H1 (cell line): ENCODE results near the gene TMEM108. TPM values are rescaled to one million over a fixed set of nuclear protein-coding genes. Genes with fewer than 3 reads are reported as not detected.

Experiments
- CTCF ChIA-PET: fragments of 300-600 bp; sonication (Branson Sonifier 250); formaldehyde crosslinking; loops from one replicate; lab custom pipeline; 2021; ENCODE audit not compliant: partially characterized antibody; lab: Charles Lee
- POLR2A ChIA-PET: fragments of 300-600 bp; sonication (Branson Sonifier 250); formaldehyde crosslinking; loops from one replicate; lab custom pipeline; 2021; ENCODE audit warnings: inconsistent platforms; ENCODE audit not compliant: partially characterized antibody; lab: Charles Lee
- DNase-seq, 2 experiments: peaks; one replicate each; pipeline versions ENCODE4 v3.0.0 to v3.0.0-alpha.2; 2010 to 2022; ENCODE audit warnings: low spot score in 2 of 2, low read depth in 1 of 2, mixed read lengths in 1 of 2
- FAIRE-seq: peaks from 2 replicates; lab custom pipeline; 2011; peaks lifted over from hg19 to GRCh38; lab: Jason Lieb, UNC
- H2AFZ ChIP-seq: 2 replicates; pipeline ENCODE4 v1.8.1; 2012; ENCODE audit warnings: low read length, inconsistent platforms
- H2AK5ac ChIP-seq: 2 replicates; pipeline ENCODE4 v1.6.1; 2013; ENCODE audit warnings: low read depth, low read length
- H2BK120ac ChIP-seq: replicated peaks from 2 replicates; pipeline ENCODE3; 2013; ENCODE audit warnings: low read depth, low read length, inconsistent platforms
- H2BK12ac ChIP-seq: 2 replicates; pipeline ENCODE4 v1.6.1; 2013; ENCODE audit warnings: low read depth, low read length
- H2BK15ac ChIP-seq: 2 replicates; pipeline ENCODE4 v1.6.1; 2013; ENCODE audit warnings: low read length
- H2BK20ac ChIP-seq: 2 replicates; pipeline ENCODE4 v1.6.1; 2013; ENCODE audit warnings: low read length
- H2BK5ac ChIP-seq: 2 replicates; pipeline ENCODE4 v1.6.1; 2013; ENCODE audit warnings: low read depth, low read length
- H3K14ac ChIP-seq: 2 replicates; pipeline ENCODE4 v1.6.1; 2013; ENCODE audit warnings: inconsistent platforms; ENCODE audit not compliant: insufficient read length
- H3K18ac ChIP-seq: 2 replicates; pipeline ENCODE4 v1.6.1; 2013; ENCODE audit warnings: low read length; ENCODE audit errors: extremely low read depth
- H3K23ac ChIP-seq: 2 replicates; pipeline ENCODE4 v1.6.1; 2013; ENCODE audit warnings: inconsistent platforms; ENCODE audit not compliant: insufficient read length
- H3K23me2 ChIP-seq: 2 replicates; pipeline ENCODE4 v1.6.1; 2013; ENCODE audit warnings: low read depth, low read length
- H3K27ac ChIP-seq: 2 replicates; pipeline ENCODE4 v1.6.1; 2011; ENCODE audit warnings: low read depth, low read length, inconsistent platforms
- H3K27me3 ChIP-seq, 4 experiments: replicated peaks in 1 of 4; 1 replicate in 1 of 4; 2 replicates in 3 of 4; pipeline versions ENCODE4 v1.6.1 to v1.8.1; 2011 to 2013; ENCODE audit warnings: low read length in 3 of 4, mild to moderate bottlenecking in 3 of 4, inconsistent platforms in 2 of 4, mixed read lengths in 2 of 4, moderate library complexity in 1 of 4; ENCODE audit not compliant: control insufficient read depth in 3 of 4, insufficient read depth in 3 of 4; ENCODE audit errors: extremely low read depth in 1 of 4
- H3K36me3 ChIP-seq, 4 experiments: 2 replicates each; pipeline versions ENCODE4 v1.6.1 to v1.8.1; 2011 to 2013; ENCODE audit warnings: mild to moderate bottlenecking in 4 of 4, low read length in 3 of 4, moderate library complexity in 2 of 4, control low read depth in 1 of 4, inconsistent platforms in 1 of 4; ENCODE audit not compliant: insufficient read depth in 4 of 4, control insufficient read depth in 2 of 4
- H3K4ac ChIP-seq: replicated peaks from 2 replicates; pipeline ENCODE3; 2013; ENCODE audit warnings: low read length, low read depth, mixed read lengths, inconsistent platforms; ENCODE audit not compliant: insufficient read length
- H3K4me1 ChIP-seq, 4 experiments: replicated peaks in 1 of 4; 1 replicate in 1 of 4; 2 replicates in 3 of 4; pipeline versions ENCODE4 v1.6.1 to v1.8.1; 2011 to 2013; ENCODE audit warnings: low read length in 3 of 4, inconsistent platforms in 2 of 4, mixed read lengths in 1 of 4; ENCODE audit not compliant: insufficient read depth in 4 of 4, control insufficient read depth in 3 of 4
- H3K4me2 ChIP-seq, 2 experiments: 2 replicates each; pipeline versions ENCODE4 v1.6.1 to v1.8.1; 2011 to 2013; ENCODE audit warnings: low read depth in 2 of 2, low read length in 2 of 2, control low read depth in 1 of 2, inconsistent platforms in 1 of 2, mild to moderate bottlenecking in 1 of 2; ENCODE audit not compliant: insufficient read depth in 1 of 2
- H3K4me3 ChIP-seq, 4 experiments: fragments of 200-600, 300-600 bp in 1 of 4; sonication (generic), shearing (Covaris generic), sonication (Bioruptor Twin) in 1 of 4; 2 replicates each; pipeline versions ENCODE4 v1.5.1 to v1.8.1; 2011 to 2016; ENCODE audit warnings: low read length in 4 of 4, low read depth in 3 of 4, control low read depth in 2 of 4, inconsistent platforms in 2 of 4, mild to moderate bottlenecking in 2 of 4, mixed read lengths in 1 of 4, moderate library complexity in 1 of 4; ENCODE audit not compliant: insufficient read depth in 2 of 4; ENCODE audit errors: extremely low read depth in 1 of 4
- H3K56ac ChIP-seq: replicated peaks from 2 replicates; pipeline ENCODE3; 2013; ENCODE audit warnings: low read depth, mild to moderate bottlenecking, mixed read lengths, low read length, inconsistent platforms; ENCODE audit not compliant: insufficient read length
- H3K79me1 ChIP-seq: 2 replicates; pipeline ENCODE4 v1.6.1; 2013; ENCODE audit warnings: low read depth, low read length, control low read depth
- H3K79me2 ChIP-seq, 2 experiments: 2 replicates each; pipeline versions ENCODE4 v1.6.1 to v1.8.1; 2012 to 2013; ENCODE audit warnings: low read length in 2 of 2, mild to moderate bottlenecking in 2 of 2, inconsistent platforms in 1 of 2; ENCODE audit not compliant: insufficient read depth in 2 of 2, control insufficient read depth in 1 of 2
- H3K9ac ChIP-seq, 4 experiments: replicated peaks in 1 of 4; 1 replicate in 1 of 4; 2 replicates in 3 of 4; pipeline versions ENCODE4 v1.6.1 to v1.8.1; 2011 to 2013; ENCODE audit warnings: low read depth in 3 of 4, low read length in 3 of 4, control low read depth in 2 of 4, mild to moderate bottlenecking in 2 of 4, moderate library complexity in 2 of 4, inconsistent platforms in 1 of 4; ENCODE audit errors: extremely low read depth in 1 of 4
- H3K9me3 ChIP-seq, 2 experiments: 2 replicates each; pipeline versions ENCODE4 v1.6.1 to v1.8.1; 2012 to 2013; ENCODE audit warnings: mild to moderate bottlenecking in 2 of 2, moderate library complexity in 2 of 2, control low read depth in 1 of 2, inconsistent platforms in 1 of 2, low read depth in 1 of 2, low read length in 1 of 2, mixed read lengths in 1 of 2; ENCODE audit not compliant: insufficient read depth in 2 of 2
- H4K20me1 ChIP-seq, 2 experiments: replicated peaks in 1 of 2; 2 replicates each; pipeline versions ENCODE3 to v1.8.1; 2011 to 2013; ENCODE audit warnings: inconsistent platforms in 2 of 2, low read length in 2 of 2, mild to moderate bottlenecking in 1 of 2; ENCODE audit not compliant: insufficient read depth in 2 of 2, control insufficient read depth in 1 of 2
- H4K5ac ChIP-seq: 2 replicates; pipeline ENCODE4 v1.6.1; 2013; ENCODE audit warnings: low read length, low read depth, mixed read lengths, inconsistent platforms; ENCODE audit not compliant: insufficient read length
- H4K8ac ChIP-seq: 2 replicates; pipeline ENCODE4 v1.8.0; 2013; ENCODE audit warnings: mild to moderate bottlenecking, moderate library complexity, low read length, inconsistent platforms; ENCODE audit not compliant: insufficient read depth; ENCODE audit errors: extremely low read depth
- H4K91ac ChIP-seq: replicated peaks from 2 replicates; pipeline ENCODE3; 2013; ENCODE audit warnings: low read length, mixed read lengths, inconsistent platforms; ENCODE audit not compliant: insufficient read length
- ATF3 ChIP-seq: IDR thresholded peaks from 2 replicates; pipeline ENCODE4 v1.6.1; 2011; ENCODE audit warnings: low read depth, mild to moderate bottlenecking, low read length; ENCODE audit not compliant: insufficient read depth
- CHD2 ChIP-seq: IDR thresholded peaks from 2 replicates; pipeline ENCODE4 v1.6.1; 2012; ENCODE audit warnings: low read length, improper control_type of control experiment
- CREB1 ChIP-seq: IDR thresholded peaks from 2 replicates; pipeline ENCODE4 v1.6.1; 2012; ENCODE audit warnings: inconsistent platforms
- EZH2 ChIP-seq: fragments of 200-600 bp; sonication (generic); IDR thresholded peaks from 2 replicates; pipeline ENCODE4 v1.7.1; 2012; ENCODE audit warnings: low read depth, mild to moderate bottlenecking, moderate library complexity, low read length, inconsistent platforms; ENCODE audit not compliant: severe bottlenecking
- GABPA ChIP-seq: IDR thresholded peaks from 2 replicates; pipeline ENCODE4 v1.6.1; 2011; ENCODE audit warnings: mild to moderate bottlenecking, low read length, moderate library complexity, borderline replicate concordance; ENCODE audit not compliant: insufficient read depth
- NANOG ChIP-seq: IDR thresholded peaks from 2 replicates; pipeline ENCODE4 v1.6.1; 2011; ENCODE audit warnings: low read length, low read depth, mild to moderate bottlenecking, inconsistent platforms; ENCODE audit not compliant: insufficient read depth, poor library complexity, severe bottlenecking
- POLR2A ChIP-seq, 2 experiments: IDR thresholded peaks; 1 replicate in 1 of 2; 2 replicates in 1 of 2; pipeline ENCODE4 v1.6.1; 2011; ENCODE audit warnings: low read depth in 2 of 2, low read length in 2 of 2, mild to moderate bottlenecking in 2 of 2; ENCODE audit errors: control extremely low read depth in 1 of 2
- RXRA ChIP-seq: IDR thresholded peaks from 2 replicates; pipeline ENCODE4 v1.6.1; 2011; ENCODE audit warnings: low read depth, mild to moderate bottlenecking, low read length, moderate library complexity; ENCODE audit not compliant: insufficient read depth
- SRF ChIP-seq: IDR thresholded peaks from 2 replicates; pipeline ENCODE4 v1.6.1; 2011; ENCODE audit warnings: mild to moderate bottlenecking, low read depth, low read length, moderate library complexity
- TEAD4 ChIP-seq: IDR thresholded peaks from 2 replicates; pipeline ENCODE4 v1.6.1; 2012; ENCODE audit warnings: low read depth, low read length, inconsistent platforms, mixed read lengths
- USF2 ChIP-seq: IDR thresholded peaks from 2 replicates; pipeline ENCODE4 v1.6.1; 2011; ENCODE audit warnings: low read length, improper control_type of control experiment
- WGBS, 2 experiments: shearing (Covaris generic) in 1 of 2; methylation state at CpG; one replicate each; pipeline versions ENCODE4 v1.1.6 to v1.1.7; 2013 to 2015; ENCODE audit warnings: low lambda C conversion rate in 2 of 2, mixed read lengths in 2 of 2, inconsistent platforms in 1 of 2, low coverage in 1 of 2, missing lambda C conversion rate in 1 of 2; ENCODE audit not compliant: insufficient replicate concordance in 2 of 2, insufficient coverage in 1 of 2, insufficient read length in 1 of 2; ENCODE audit errors: extremely low coverage in 1 of 2, missing lambda C conversion rate in 1 of 2; 5-methylcytosine and 5-hydroxymethylcytosine counted together
- polyA plus RNA-seq, 7 experiments: library from polyadenylated mRNA; depleted of rRNA in 3 of 7; stranded (reverse) in 5 of 7; unstranded in 2 of 7; fragments of >200 nt in 5 of 7; fragments of 200-250 nt in 2 of 7; gene quantifications; 1 replicate in 5 of 7; 2 replicates in 1 of 7; 4 replicates in 1 of 7; pipeline versions ENCODE4 v1.2.1 to v1.2.3, GENCODE V29; 2011 to 2013; ENCODE audit warnings: missing spikeins in 2 of 7, mixed read lengths in 2 of 7
- total RNA-seq: library from RNA; stranded (reverse); fragmentation: NEBNext Ultra II Directional; extraction: Animal tissue kit (Norgen Biotek cat#: 25700); gene quantifications from 2 replicates; pipeline ENCODE4 v1.2.1, GENCODE V29; 2021

Gene TMEM108
- total and polyA plus RNA-seq, 2 of the 8 experiments (the other 6 are each of a cell fraction or from before 2014, with no cell fraction given) = 14.3 to 16.2 TPM

- 0 out of 4 replicates have a peak, but pooled peaks cover 0 to 2% of the 10 kb centered on the region in 2 experiments for H3K9me3 ChIP-seq
- no peak overlapping the region for H3K14ac ChIP-seq
- ChIA-PET POLR2A (no interaction called here), CTCF (no interaction called here)
- no peak overlapping the region for H4K8ac ChIP-seq
- H3K36me3 ChIP-seq = no peaks in the 10 kb centered on the region
- H3K56ac ChIP-seq = no peak overlapping the region
- H3K27ac ChIP-seq = no peak overlapping the region
- no peaks in the 10 kb centered on the region for H3K4me1 ChIP-seq
- no peak overlapping the region for H3K4me2 ChIP-seq
- no peak for FAIRE-seq
- no peak overlapping the region for H3K4ac ChIP-seq
- no peak for DNase-seq
- no peak overlapping the region for H3K9ac ChIP-seq
- H4K20me1 ChIP-seq = no peaks in the 10 kb centered on the region
- H3K23me2 ChIP-seq = no peaks in the 10 kb centered on the region
- H3K79me2 ChIP-seq = no peaks in the 10 kb centered on the region
- H2BK120ac ChIP-seq = no peak overlapping the region
- H3K27me3 ChIP-seq = no peaks in the 10 kb centered on the region
- no peak overlapping the region for H3K23ac ChIP-seq
- no peaks in the 10 kb centered on the region for H3K79me1 ChIP-seq
- H2BK12ac ChIP-seq = no peak overlapping the region
- no peak overlapping the region for H2AFZ ChIP-seq
- no peak overlapping the region for H2BK20ac ChIP-seq
- no peak overlapping the region for H3K4me3 ChIP-seq
- no peak overlapping the region for H4K5ac ChIP-seq
- H2AK5ac ChIP-seq = no peak overlapping the region
- H4K91ac ChIP-seq = no peak overlapping the region
- WGBS, 2 experiments = 93% methylated on average over 4 of the region's 4 CpGs; no CpG with 5 or more reads in 1 of the 2 experiments
- no peak overlapping the region for H2BK5ac ChIP-seq
- no peak overlapping the region for H2BK15ac ChIP-seq
- no peak overlapping the region for H3K18ac ChIP-seq
- TF ChIP-seq GABPA = no peak
- no peak for TF ChIP-seq CREB1
- no peak for TF ChIP-seq TEAD4
- TF ChIP-seq NANOG = no peak
- TF ChIP-seq USF2 = no peak
- TF ChIP-seq RXRA = no peak
- TF ChIP-seq SRF = no peak
- TF ChIP-seq ATF3 = no peak
- TF ChIP-seq POLR2A (IDR thresholded peaks at IDR 0.05; ENCODE audit: control extremely low read depth in 1 of 2, low read depth in 2 of 2, low read length in 2 of 2) = no peak
- TF ChIP-seq CHD2 = no peak
- TF ChIP-seq EZH2 = no peak
Observed at GRCh38 chr3:133256787-133257483, 218.7 kb downstream of the TMEM108 start.
